ENCODE measurements around the gene TRPC4AP.
"Not testable (repeated sequence)": the region's sequence is repeated elsewhere in the genome, so short reads cannot be mapped to it uniquely, and the experiment has no call there.

The TRPC4AP gene

DNA sequence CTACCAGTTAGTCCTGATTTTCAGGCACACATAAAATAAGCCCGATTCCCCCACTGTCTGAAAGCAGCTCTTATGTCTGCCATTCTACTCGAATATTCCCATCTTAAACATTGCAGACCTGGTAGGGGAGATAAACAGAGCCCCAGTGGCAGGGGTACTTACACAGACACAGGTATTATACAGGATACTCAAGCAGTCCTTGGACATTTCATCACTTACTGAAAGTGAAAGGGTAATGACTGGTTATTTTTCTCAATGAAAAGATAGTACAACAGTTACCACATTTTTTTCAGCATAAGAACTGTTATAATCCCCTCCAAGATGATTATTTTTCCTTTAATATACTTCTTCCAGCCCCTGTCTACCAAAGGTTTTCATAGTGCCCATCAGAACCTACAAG is 37.8 kb downstream of the TRPC4AP start:
- H3K27me3 ChIP-seq (ENCODE audit: control insufficient read depth, insufficient read depth, low read length) = no peaks in the 10 kb centered on the region
- H3K36me3 ChIP-seq (ENCODE audit: control insufficient read depth, insufficient read depth, low read length) = no peaks in the 10 kb centered on the region
- no peaks in the 10 kb centered on the region for H3K4me1 ChIP-seq
- no peak overlapping the region for H3K9ac ChIP-seq
- no peak overlapping the region for H3K4me3 ChIP-seq (ENCODE audit: low read depth, low read length)
- TF ChIP-seq, protein P1, sequence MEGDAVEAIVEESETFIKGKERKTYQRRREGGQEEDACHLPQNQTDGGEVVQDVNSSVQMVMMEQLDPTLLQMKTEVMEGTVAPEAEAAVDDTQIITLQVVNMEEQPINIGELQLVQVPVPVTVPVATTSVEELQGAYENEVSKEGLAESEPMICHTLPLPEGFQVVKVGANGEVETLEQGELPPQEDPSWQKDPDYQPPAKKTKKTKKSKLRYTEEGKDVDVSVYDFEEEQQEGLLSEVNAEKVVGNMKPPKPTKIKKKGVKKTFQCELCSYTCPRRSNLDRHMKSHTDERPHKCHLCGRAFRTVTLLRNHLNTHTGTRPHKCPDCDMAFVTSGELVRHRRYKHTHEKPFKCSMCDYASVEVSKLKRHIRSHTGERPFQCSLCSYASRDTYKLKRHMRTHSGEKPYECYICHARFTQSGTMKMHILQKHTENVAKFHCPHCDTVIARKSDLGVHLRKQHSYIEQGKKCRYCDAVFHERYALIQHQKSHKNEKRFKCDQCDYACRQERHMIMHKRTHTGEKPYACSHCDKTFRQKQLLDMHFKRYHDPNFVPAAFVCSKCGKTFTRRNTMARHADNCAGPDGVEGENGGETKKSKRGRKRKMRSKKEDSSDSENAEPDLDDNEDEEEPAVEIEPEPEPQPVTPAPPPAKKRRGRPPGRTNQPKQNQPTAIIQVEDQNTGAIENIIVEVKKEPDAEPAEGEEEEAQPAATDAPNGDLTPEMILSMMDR (IDR thresholded peaks at IDR 0.05) = no peak
- no peak overlapping the region for H2AFZ ChIP-seq
- peaks cover 14% of the 10 kb centered on the region for H3K79me2 ChIP-seq
- no peak overlapping the region for H3K27ac ChIP-seq
- no peaks in the 10 kb centered on the region for H3K9me3 ChIP-seq (ENCODE audit: control insufficient read depth, low read length)
- no peak overlapping the region for H3K4me2 ChIP-seq (ENCODE audit: low read length)

DNA sequence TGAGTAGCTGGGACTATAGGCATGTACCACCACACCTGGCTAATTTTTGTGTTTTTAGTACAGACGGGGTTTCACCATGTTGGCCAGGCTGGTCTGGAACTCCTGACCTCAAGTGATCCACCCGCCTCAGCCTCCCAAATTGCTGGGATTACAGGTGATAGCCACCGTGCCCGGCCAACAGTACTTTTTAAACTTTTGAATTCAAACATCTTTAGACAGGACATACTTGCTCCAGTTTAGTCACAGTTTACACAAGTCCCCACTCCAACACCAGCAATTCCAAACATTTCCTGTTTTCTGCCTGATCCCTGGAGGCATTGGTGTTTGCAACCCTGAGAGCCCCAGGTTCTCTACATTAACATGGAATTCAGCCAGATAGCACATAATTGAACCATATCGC is 40.0 kb downstream of the TRPC4AP start:
- not testable (repeated sequence) for H3K79me2 ChIP-seq; H3K4me1 ChIP-seq; H2AFZ ChIP-seq; H3K9me3 ChIP-seq (ENCODE audit: control insufficient read depth, low read length); H3K27me3 ChIP-seq (ENCODE audit: control insufficient read depth, insufficient read depth, low read length); H3K27ac ChIP-seq; H3K4me3 ChIP-seq (ENCODE audit: low read depth, low read length); H3K4me2 ChIP-seq (ENCODE audit: low read length); H3K9ac ChIP-seq; H3K36me3 ChIP-seq (ENCODE audit: control insufficient read depth, insufficient read depth, low read length)

DNA sequence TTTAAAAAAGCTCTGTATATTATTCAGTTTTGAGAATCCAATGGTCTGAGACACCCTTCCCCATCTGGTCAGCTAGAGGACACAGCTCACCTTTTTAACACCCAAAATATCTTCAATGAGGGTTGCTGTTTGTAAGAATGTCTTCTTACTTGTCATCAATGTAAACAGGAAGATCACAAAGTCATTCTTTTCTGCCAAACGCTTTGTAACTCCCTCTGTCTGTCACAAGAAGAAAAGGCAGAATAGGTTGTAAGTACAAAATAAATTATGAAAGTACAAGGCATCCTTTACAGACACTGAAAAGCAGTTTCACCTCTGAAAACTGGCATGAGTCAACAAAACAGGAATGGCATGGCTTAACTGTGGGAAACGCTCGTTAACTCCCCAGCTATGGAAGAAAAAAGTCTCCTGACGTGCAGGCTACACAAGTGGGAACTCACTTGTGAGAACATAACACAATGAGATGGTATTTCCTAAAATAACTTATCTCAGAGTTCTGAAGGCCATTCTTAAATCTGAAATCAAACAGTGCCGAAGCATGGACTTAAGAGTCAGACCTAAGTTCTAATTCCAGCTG is 42.7 kb downstream of the TRPC4AP start:
- Histone ChIP-seq H3K27me3 (ENCODE audit: control insufficient read depth, insufficient read depth, low read length) (no peaks in the 10 kb centered on the region), H3K9ac (no peak overlapping the region), H3K36me3 (ENCODE audit: control insufficient read depth, insufficient read depth, low read length) (no peaks in the 10 kb centered on the region)

DNA sequence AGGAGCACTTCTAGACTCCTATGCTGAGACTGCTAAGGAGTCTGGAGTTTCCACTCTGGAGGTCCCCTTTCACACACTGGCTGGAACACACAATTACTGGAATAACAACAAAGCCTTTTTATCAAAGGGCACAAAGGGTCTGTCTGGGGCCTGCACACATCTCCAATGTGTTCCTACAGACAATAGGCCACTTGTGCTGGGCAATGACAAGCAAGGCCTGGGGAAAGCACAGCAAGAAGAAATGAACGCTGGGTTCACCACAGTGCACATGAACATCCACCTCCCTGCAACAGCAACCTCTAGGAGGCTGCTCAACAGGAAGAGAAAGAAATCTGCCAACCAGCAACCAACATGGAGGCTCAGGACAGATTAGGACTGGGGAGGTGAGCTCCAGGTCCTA is 43.9 kb downstream of the TRPC4AP start:
- H3K27ac ChIP-seq = no peak overlapping the region
- no peak overlapping the region for H2AFZ ChIP-seq
- TF ChIP-seq, protein P1 (IDR thresholded peaks at IDR 0.05) = no peak
- H3K9ac ChIP-seq = no peak overlapping the region
- H3K79me2 ChIP-seq = peaks cover 7% of the 10 kb centered on the region
- H3K36me3 ChIP-seq (ENCODE audit: control insufficient read depth, insufficient read depth, low read length) = no peaks in the 10 kb centered on the region
- no peak overlapping the region for H3K4me3 ChIP-seq (ENCODE audit: low read depth, low read length)
- no peaks in the 10 kb centered on the region for H3K9me3 ChIP-seq (ENCODE audit: control insufficient read depth, low read length)
- no peaks in the 10 kb centered on the region for H3K4me1 ChIP-seq
- no peaks in the 10 kb centered on the region for H3K27me3 ChIP-seq (ENCODE audit: control insufficient read depth, insufficient read depth, low read length)
- H3K4me2 ChIP-seq (ENCODE audit: low read length) = no peak overlapping the region

More for the DNA sequence above, 42.7 kb downstream of the TRPC4AP start:
- Histone ChIP-seq H3K27ac (no peak overlapping the region), H3K79me2 (peaks cover 3% of the 10 kb centered on the region), H3K4me2 (ENCODE audit: low read length) (no peak overlapping the region), H3K4me3 (ENCODE audit: low read depth, low read length) (no peak overlapping the region), H3K9me3 (ENCODE audit: control insufficient read depth, low read length) (no peaks in the 10 kb centered on the region), H2AFZ (no peak overlapping the region), H3K4me1 (no peaks in the 10 kb centered on the region)
- TF ChIP-seq, protein P1 (IDR thresholded peaks at IDR 0.05) = no peak

DNA sequence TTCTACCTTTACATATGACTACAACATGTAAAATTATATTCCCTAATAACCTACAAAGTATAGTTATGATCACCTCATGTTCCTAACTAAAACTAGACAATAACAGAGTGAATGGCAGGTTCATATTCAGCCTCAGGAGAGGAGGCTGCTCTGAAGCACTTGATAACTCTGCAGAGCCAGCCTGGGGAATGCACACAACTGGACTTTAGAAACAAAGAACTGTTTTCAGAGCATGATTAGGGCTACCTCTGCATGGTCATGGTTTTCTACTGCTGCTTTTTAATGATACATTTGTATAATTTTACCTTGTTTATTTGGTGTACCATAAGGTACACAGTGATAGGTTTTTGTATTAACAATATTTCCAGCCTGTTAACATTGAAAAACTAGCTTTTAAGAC is 50.3 kb downstream of the TRPC4AP start:
- H3K79me2 ChIP-seq = peaks cover 14% of the 10 kb centered on the region
- H3K4me1 ChIP-seq = no peaks in the 10 kb centered on the region
- no peak overlapping the region for H3K9ac ChIP-seq
- no peak overlapping the region for H3K27ac ChIP-seq
- no peaks in the 10 kb centered on the region for H3K27me3 ChIP-seq (ENCODE audit: control insufficient read depth, insufficient read depth, low read length)
- H3K4me2 ChIP-seq (ENCODE audit: low read length) = no peak overlapping the region
- H3K9me3 ChIP-seq (ENCODE audit: control insufficient read depth, low read length) = no peaks in the 10 kb centered on the region
- H2AFZ ChIP-seq = no peak overlapping the region
- no peaks in the 10 kb centered on the region for H3K36me3 ChIP-seq (ENCODE audit: control insufficient read depth, insufficient read depth, low read length)
- H3K4me3 ChIP-seq (ENCODE audit: low read depth, low read length) = no peak overlapping the region
- TF ChIP-seq, protein P1 (IDR thresholded peaks at IDR 0.05) = no peak
